ENCODE results near the gene PODNL1.

GRCh38 chr19:13937479-13938300, 527 bp downstream of the PODNL1 start:
- TF ChIP-seq CTCF (IDR thresholded peaks at IDR 0.05; ENCODE audit: poor library complexity) (no peak), EZH2phosphoT487 (IDR thresholded peaks at IDR 0.05; ENCODE audit: low read depth, severe bottlenecking, unreplicated experiment) (no peak), EZH2 (IDR thresholded peaks at IDR 0.05; ENCODE audit: borderline replicate concordance) (no peak)
